Omental fat pad (tissue), 4 donors: ENCODE measurements around the gene CD2. TPM values are rescaled to one million over a fixed set of nuclear protein-coding genes. Genes with fewer than 3 reads are reported as not detected.
A peak's percentile ranks its signal among the peaks of the same experiment; 100 is the strongest.

Experiments used
- ATAC-seq: fragments of 150-250 bp; one replicate; pipeline ENCODE4 v1.9.1; 2016; ENCODE audit warnings: mild to moderate bottlenecking, moderate library complexity; ENCODE audit not compliant: low FRiP score
- DNase-seq: peaks from one replicate; pipeline ENCODE4 v3.0.0-alpha.2; 2019; ENCODE audit warnings: low spot score
- total RNA-seq, 4 donors: library from RNA; depleted of rRNA; stranded (reverse); fragments of >200 nt; gene quantifications; one replicate each; pipeline ENCODE4 v1.1.0, GENCODE V29; 2016
- TF ChIP-seq, protein P1 (sequence below), 3 donors: fragments of 450-650 bp; IDR thresholded peaks; one replicate each; pipeline ENCODE4 v1.5.1; 2016 to 2017; ENCODE audit warnings: antibody characterized with exemption in 3 of 3, mild to moderate bottlenecking in 3 of 3, moderate library complexity in 2 of 3

Gene CD2
- total RNA-seq, 4 donors from 2014 or later: 1.8 to 3.4 (median 2.6) TPM

DNA sequence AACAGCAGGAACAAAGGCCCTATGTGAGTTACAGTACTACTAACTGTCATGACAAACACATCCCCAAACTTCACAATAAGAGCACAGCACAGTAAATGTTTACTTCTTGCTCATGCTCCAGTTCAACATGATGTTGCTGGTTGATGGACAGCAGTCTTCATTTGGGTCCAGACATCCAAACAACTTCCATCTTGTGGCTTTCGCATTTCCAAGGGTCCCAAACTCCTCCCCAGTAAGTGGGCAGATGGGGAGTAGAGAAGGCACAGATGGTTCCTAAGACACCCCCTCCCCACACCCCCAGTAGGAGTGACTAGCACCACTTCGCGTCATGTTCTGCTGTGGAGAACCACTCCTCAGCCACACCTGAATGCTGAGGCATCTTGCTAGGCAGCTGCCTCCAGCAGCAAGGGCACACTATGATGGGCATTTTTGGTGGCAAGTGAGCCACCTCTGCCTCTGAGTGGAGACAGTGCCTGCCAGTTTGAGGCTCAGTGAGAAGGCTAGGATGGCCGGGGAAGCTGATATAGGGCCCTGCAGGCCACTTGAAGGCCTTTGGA is 32.7 kb upstream of the CD2 start:
- no peak for DNase-seq
- ATAC-seq: no peak
- TF ChIP-seq, protein P1, sequence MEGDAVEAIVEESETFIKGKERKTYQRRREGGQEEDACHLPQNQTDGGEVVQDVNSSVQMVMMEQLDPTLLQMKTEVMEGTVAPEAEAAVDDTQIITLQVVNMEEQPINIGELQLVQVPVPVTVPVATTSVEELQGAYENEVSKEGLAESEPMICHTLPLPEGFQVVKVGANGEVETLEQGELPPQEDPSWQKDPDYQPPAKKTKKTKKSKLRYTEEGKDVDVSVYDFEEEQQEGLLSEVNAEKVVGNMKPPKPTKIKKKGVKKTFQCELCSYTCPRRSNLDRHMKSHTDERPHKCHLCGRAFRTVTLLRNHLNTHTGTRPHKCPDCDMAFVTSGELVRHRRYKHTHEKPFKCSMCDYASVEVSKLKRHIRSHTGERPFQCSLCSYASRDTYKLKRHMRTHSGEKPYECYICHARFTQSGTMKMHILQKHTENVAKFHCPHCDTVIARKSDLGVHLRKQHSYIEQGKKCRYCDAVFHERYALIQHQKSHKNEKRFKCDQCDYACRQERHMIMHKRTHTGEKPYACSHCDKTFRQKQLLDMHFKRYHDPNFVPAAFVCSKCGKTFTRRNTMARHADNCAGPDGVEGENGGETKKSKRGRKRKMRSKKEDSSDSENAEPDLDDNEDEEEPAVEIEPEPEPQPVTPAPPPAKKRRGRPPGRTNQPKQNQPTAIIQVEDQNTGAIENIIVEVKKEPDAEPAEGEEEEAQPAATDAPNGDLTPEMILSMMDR (IDR thresholded peaks at IDR 0.05): no peak

DNA sequence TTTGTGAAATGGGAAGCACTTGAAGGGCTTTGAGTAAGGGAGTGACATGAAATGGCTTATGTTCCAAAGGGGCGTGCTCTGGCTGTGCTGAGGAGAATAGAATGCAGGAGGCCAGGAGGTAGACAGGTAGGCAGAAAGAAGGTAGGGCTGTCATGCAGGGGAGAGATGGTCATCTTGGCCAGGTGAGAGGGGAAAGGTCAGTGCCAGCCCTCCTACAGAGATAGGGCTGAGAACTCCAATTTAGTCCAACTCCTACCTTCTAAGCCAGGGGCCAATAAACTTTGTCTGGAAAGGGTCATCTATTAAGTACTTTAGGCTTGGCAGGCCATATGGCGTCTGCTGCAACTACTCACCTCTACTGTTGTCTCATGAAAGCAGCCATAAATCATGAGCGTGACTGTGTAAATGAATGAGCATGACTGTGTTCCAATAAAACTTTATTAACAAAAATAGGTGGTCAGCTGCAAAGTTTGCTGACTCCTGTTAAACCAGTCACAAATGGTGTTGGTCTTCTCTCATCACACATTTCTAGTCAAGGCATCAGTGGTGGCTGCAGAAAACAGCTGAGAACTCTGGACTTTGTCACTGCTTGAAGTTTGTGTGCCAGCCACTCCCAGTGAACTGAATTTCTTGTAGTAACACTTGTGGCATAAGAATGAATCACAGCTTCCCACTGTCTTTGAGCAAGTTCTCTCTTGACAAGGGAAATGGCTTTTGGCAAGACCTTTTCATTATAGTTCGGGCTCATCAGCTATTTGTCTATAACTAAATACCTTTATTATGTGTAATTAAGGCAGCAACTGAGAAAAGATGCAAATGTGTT is 32.0 kb upstream of the CD2 start:
- ATAC-seq (no peak), DNase-seq (no peak)
- TF ChIP-seq, protein P1 (IDR thresholded peaks at IDR 0.05): no peak

DNA sequence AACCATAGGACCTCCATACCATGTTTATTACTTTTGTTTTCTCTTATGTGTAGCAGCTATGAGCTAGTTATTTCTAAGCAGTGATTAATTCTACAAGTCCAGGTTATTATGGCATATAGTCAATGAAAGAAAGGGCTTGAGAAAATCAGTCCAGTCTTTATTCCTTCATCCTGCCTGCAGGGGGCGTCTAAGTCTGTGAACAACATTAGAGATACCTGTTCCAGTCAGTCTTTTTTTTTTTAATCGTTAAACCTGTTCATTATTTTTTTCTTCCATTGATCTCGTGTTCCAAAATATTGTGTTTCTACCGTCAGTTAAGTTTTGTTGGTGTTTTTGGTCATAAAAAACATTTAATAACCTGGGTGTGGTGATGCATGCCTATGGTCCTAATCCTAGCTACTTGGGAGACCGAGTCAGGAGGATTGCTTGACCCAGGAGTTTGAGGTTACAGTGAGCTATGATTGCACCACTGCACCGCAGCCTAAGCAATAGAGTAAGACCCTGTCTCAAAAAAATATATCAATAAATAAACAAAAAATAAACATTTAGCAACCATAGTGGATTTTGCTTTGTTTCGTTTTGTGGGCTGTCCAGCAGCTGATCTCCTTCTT is 29.4 kb upstream of the CD2 start:
- ATAC-seq (no peak), DNase-seq (peak; percentile 31)
- TF ChIP-seq, protein P1 (IDR thresholded peaks at IDR 0.05): no peak

DNA sequence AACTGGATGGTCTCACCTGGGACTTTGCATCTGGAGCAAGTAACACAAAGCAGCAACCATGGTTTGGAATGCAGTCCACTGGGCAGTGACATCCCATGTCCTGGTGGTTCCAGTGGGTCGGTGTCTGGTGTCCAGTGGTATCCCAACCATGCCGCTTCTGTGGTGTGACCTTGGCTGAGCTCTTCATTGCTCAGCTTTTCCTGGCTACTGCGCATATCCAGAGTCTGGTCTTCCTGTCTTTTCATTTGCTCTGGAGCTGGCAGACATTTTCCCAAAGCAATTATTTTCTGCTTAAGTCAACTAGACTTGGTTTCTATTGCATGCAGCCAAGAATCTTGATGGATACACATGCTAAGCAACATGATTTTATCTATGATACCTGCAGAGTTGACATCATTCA is 28.4 kb upstream of the CD2 start:
- ATAC-seq: no peak
- no peak for DNase-seq
- TF ChIP-seq, protein P1 (IDR thresholded peaks at IDR 0.05): no peak

DNA sequence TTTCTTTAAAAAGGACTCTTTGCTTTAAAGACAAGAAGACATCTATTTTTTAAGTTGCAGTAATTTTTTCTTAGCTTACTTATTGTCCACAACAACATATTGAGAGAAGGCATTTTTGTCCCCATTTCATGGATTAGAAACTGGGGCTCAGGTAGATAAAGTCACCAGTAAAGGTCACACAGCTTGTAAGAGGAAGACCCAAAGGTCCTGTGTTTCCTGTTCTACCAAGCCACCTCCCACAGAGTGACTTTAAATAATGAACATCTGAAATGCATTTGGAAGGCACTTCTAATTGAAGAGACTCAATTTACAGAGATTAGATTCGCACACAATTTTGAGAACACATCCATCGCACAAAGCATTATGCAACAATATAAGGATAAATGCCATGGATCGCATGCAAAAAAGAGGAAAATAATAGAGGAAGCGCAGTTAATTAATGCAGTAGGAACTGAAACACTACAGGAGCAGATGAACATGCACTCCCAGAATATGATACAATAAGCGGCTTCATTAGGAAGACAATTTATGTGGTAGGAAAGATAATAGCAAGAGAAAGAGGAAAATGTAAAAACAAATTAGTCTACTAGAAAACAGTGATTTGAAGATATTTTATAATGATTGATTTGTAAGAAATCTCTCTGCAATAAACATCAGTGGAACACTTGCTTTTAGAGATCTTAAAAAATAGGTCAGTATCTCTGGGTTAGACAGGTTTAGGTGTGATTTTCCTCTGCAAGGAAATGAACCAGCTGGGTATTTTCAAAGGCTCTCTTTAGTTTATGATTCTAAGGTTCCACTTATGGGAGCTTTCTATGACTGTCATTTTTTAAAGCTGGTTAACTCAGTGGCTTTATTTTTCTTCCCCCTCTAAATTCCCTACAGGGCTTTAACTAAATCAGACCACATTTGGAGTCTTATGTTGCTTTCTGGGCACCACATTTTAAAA is 27.1 kb upstream of the CD2 start:
- TF ChIP-seq, protein P1 (IDR thresholded peaks at IDR 0.05): no peak
- DNase-seq (no peak), ATAC-seq (no peak)

DNA sequence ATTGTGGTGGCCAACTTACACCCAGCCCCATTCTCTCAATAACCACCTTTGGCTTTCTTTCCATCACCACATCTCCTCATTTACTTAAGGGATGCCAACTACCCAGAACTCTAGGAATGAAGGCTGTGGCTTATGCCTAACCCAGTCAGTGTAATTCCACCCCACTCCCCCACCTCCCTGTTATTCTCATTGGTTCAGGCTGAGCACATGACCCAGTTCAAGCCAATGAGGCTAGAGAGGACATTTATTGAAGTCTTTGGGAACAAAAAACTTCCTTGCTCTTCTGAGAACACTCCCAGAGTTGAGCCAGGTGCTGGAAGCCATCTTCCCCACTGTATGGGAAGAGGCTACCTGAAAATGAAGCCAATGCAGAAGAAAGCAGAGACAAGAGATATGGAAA is 22.8 kb upstream of the CD2 start:
- ATAC-seq: no peak
- TF ChIP-seq, protein P1 (IDR thresholded peaks at IDR 0.05): no peak
- no peak for DNase-seq
